ENCODE results near the gene MAMSTR. TPM values are rescaled to one million over a fixed set of nuclear protein-coding genes. Genes with fewer than 3 reads are reported as not detected.

Gene MAMSTR
- total and polyA plus RNA-seq, 2 of the 4 experiments (the other 2 are of a cell fraction), result 0.18 to 1.9 TPM

GRCh38 chr19:48663667-48664066 lies 55.9 kb downstream of the MAMSTR start:
- Histone ChIP-seq H4K20me1 (ENCODE audit: insufficient read depth, low read length) (no peaks in the 10 kb centered on the region), H3K18ac (ENCODE audit: low read depth, low read length) (no peak overlapping the region), H2BK5ac (ENCODE audit: low read depth, low read length, poor library complexity, severe bottlenecking) (no peak overlapping the region), H3K56ac (ENCODE audit: extremely low read depth, insufficient read depth, low read length) (no peak overlapping the region), H3K79me1 (ENCODE audit: low read depth in 1 of 2, low read length in 2 of 2) (no peaks in the 10 kb centered on the region), H3K4me1 (ENCODE audit: control insufficient read depth, insufficient read depth, low read length) (no peaks in the 10 kb centered on the region), H3K14ac (replicated peaks; ENCODE audit: low read depth, low read length) (no peak overlapping the region), H2AFZ (replicated peaks; ENCODE audit: low read length, poor library complexity) (no peak overlapping the region), H3K9me3 (ENCODE audit: control insufficient read depth, insufficient read depth, low read length) (no peaks in the 10 kb centered on the region), H3K4me2 (ENCODE audit: low read depth, low read length) (no peak overlapping the region), H3K4ac (ENCODE audit: low read depth, low read length) (no peak overlapping the region), H4K8ac (ENCODE audit: low read depth in 2 of 2, low read length in 2 of 2) (no peak overlapping the region), H3K9me1 (ENCODE audit: insufficient read depth, low read length) (no peaks in the 10 kb centered on the region), H2BK20ac (ENCODE audit: low read depth, low read length) (no peak overlapping the region), H2BK15ac (ENCODE audit: low read depth, low read length) (no peak overlapping the region), H4K91ac (ENCODE audit: insufficient read depth, low read depth, low read length) (no peak overlapping the region), H3K36me3 (ENCODE audit: control insufficient read depth, insufficient read depth, low read length) (no peaks in the 10 kb centered on the region), H3K4me3 (ENCODE audit: insufficient read depth, low read depth, low read length) (no peak overlapping the region), H3K9ac (ENCODE audit: low read depth, low read length) (no peak overlapping the region), H3K27me3 (ENCODE audit: control insufficient read depth, insufficient read depth, low read length) (peaks cover 2% of the 10 kb centered on the region), H2AK9ac (replicated peaks; ENCODE audit: low read depth, low read length, poor library complexity) (peak overlapping the region; percentile 39), H2BK120ac (ENCODE audit: low read depth, low read length) (no peak overlapping the region), H4K5ac (ENCODE audit: low read depth, low read length) (no peak overlapping the region), H3K23ac (ENCODE audit: low read depth, low read length) (no peak overlapping the region), H2AK5ac (ENCODE audit: low read depth, low read length) (no peak overlapping the region), H3K27ac (ENCODE audit: insufficient read depth, low read length) (no peak overlapping the region)
- ATAC-seq (ENCODE audit: low read depth), result no peak
- dilution Hi-C loops (cut with HindIII; ENCODE audit: low sequenced_read_pairs, unreplicated experiment) (no loop called here), in situ Hi-C loops (cut with MboI; ENCODE audit: low sequenced_read_pairs) (no loop called here), intact Hi-C loops (cut with micrococcal nuclease) (no loop called here)
- no TSS peak for BruUV-seq (replicated peaks)
- DNase-seq, result no peak
- POLR2A ChIA-PET (ENCODE audit: unreplicated experiment), result no interaction called here
- TF ChIP-seq RFX5 (IDR thresholded peaks at IDR 0.05; ENCODE audit: low read depth, low read length) (no peak), RAD21 (IDR thresholded peaks at IDR 0.05; ENCODE audit: low read length) (no peak), RCOR1 (IDR thresholded peaks at IDR 0.05; ENCODE audit: insufficient replicate concordance, low read length) (no peak), MAFK (IDR thresholded peaks at IDR 0.05; ENCODE audit: low read depth, low read length) (no peak), MAZ (IDR thresholded peaks at IDR 0.05; ENCODE audit: borderline replicate concordance, low read depth, low read length) (no peak), SMC3 (IDR thresholded peaks at IDR 0.05; ENCODE audit: low read depth, low read length) (no peak), BHLHE40 (IDR thresholded peaks at IDR 0.05; ENCODE audit: low read depth, low read length) (no peak), MXI1 (IDR thresholded peaks at IDR 0.05; ENCODE audit: borderline replicate concordance, low read depth, low read length) (no peak), NFE2L2 (IDR thresholded peaks at IDR 0.05; ENCODE audit: low read depth, low read length) (no peak), ELK1 (IDR thresholded peaks at IDR 0.05; ENCODE audit: borderline replicate concordance, low read depth, low read length) (no peak), POLR2A (IDR thresholded peaks at IDR 0.05; ENCODE audit: low read depth, low read length) (no peak), USF2 (IDR thresholded peaks at IDR 0.05; ENCODE audit: low read depth, low read length) (no peak), FOS (IDR thresholded peaks at IDR 0.05; ENCODE audit: low read depth, low read length) (no peak), CEBPB (IDR thresholded peaks at IDR 0.05; ENCODE audit: low read depth, low read length) (no peak)
- TF ChIP-seq, protein P1, sequence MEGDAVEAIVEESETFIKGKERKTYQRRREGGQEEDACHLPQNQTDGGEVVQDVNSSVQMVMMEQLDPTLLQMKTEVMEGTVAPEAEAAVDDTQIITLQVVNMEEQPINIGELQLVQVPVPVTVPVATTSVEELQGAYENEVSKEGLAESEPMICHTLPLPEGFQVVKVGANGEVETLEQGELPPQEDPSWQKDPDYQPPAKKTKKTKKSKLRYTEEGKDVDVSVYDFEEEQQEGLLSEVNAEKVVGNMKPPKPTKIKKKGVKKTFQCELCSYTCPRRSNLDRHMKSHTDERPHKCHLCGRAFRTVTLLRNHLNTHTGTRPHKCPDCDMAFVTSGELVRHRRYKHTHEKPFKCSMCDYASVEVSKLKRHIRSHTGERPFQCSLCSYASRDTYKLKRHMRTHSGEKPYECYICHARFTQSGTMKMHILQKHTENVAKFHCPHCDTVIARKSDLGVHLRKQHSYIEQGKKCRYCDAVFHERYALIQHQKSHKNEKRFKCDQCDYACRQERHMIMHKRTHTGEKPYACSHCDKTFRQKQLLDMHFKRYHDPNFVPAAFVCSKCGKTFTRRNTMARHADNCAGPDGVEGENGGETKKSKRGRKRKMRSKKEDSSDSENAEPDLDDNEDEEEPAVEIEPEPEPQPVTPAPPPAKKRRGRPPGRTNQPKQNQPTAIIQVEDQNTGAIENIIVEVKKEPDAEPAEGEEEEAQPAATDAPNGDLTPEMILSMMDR (conservative IDR thresholded peaks at IDR 0.05; ENCODE audit: low read depth, low read length), result no peak
- CTCF ChIA-PET, result no interaction called here
- WGBS, 2 experiments (ENCODE audit: extremely low coverage in 2 of 2, insufficient read length in 1 of 2), result 81% methylated on average over 3 of the region's 4 CpGs; no CpG with 5 or more reads in 1 of the 2 experiments
